ENCODE results near the gene INPP4B. TPM values are rescaled to one million over a fixed set of nuclear protein-coding genes. Genes with fewer than 3 reads are reported as not detected.

INPP4B gene
- total RNA-seq, 1 experiment from 2014 or later, result 16.1 TPM

DNA sequence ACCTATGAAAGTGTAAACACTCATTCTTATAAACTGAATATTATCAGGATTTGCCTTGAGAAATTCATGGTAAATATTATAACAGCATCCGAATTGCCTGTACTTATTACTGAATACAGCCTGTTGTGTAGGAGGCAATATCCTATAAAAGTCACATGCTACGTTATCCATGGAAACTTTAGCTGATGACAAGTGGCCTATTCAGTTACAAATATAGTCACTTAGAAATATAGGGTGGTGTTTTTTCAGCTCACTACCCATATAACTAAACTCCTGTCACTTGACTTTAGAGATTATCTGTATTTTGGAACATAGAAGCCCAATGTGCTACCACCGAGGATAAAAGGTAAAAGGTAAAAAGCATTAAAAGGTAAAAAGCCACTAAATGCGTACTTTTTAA is 493.4 kb downstream of the INPP4B start:
- no peak for DNase-seq (ENCODE audit: low read depth)

DNA sequence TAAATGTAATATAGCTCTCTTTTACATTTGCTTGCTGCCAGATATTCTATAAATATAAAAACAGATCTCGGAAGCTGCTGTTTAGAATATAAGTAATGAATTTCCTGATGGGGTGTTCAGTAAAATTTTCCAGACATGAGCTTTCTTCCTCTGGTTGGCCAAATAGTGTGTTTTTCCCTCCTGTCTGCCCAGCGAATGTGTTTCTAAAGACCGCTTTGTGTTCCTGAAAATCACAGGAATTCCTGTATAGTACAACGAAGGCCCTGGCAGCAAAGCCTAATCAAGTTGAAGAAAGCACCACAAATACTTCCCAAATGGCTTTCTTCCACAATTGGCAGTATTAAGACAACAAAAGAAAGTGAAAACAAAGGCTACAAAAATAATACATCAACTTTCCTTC is 494.1 kb downstream of the INPP4B start:
- no peak for DNase-seq (ENCODE audit: low read depth)

DNA sequence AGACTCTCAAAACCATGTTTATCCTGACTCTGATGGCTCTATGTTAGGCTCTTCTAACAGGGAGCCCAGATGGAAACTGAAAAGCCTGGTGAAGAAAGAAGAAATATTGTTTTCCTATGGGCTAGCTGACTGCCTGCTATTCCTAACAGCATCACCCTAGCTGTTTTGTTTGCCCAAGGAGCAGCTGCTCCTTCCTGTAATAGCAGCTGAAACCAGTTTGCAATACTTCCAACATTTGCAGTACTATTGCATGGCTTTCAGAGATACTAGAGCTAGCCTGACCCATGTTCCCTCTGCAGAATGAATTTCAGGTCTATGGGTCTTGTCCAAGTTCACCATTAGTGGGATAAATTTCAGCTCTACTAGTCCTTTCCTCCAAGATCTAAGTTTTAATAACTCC is 495.2 kb downstream of the INPP4B start:
- no peak for DNase-seq (ENCODE audit: low read depth)

DNA sequence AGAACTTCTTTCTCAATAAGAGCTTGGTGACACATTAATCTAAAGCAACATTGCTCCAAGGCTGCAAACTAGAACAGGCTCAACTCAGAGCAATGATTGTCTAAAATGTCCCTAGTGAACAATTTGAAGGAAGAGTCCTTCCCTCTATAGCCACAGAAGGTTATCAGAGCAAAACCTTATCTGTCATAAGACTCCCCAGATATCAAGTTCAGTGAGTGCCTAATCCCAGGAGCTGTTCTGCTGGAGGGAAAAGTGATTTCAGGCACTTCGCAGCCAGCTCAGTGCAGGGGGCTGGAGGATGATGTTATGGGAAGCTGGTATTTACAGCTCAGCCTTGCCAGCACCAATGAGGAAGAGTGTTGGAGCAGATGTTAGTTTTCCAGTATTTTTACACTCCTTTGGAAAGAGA is 497.5 kb downstream of the INPP4B start:
- no peak for DNase-seq (ENCODE audit: low read depth)

DNA sequence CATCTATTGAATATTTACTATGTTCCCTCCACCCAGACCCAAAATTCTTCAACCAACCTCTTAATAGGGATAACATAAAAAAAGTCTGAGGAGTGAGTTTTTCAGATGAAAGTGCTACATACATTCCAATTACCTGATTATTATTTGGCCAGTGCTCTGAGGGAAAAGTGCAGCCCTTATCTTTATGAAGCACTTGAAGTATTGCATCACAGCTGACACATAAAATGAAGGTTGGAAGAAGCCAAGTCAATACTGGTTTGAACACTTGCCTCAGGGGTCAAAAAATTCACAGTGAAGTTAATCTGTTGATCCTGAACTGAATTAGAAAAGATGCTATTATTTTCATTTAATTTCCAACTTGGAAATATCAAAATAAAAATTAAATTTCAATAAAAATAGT is 498.9 kb downstream of the INPP4B start:
- peak; percentile 51 for DNase-seq (ENCODE audit: low read depth)

DNA sequence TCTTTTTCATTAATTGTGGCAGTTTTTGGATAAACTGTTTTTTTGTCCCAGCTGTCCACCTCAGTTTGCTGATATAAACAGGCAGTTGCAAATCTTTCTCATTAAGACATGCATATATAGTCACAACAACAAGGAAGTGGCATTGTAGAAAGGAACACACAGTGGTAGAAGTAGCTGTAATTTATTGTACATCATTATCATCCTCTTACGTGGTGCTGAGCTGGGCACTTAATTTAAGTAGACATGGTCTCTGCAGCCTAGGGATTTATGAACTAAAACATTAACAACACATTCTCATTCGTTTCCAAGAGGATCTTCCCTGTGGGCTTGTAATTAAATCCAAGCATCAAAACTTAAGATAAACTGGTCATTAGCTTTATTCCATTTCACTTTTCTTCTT is 500.2 kb downstream of the INPP4B start:
- no peak for DNase-seq (ENCODE audit: low read depth)

DNA sequence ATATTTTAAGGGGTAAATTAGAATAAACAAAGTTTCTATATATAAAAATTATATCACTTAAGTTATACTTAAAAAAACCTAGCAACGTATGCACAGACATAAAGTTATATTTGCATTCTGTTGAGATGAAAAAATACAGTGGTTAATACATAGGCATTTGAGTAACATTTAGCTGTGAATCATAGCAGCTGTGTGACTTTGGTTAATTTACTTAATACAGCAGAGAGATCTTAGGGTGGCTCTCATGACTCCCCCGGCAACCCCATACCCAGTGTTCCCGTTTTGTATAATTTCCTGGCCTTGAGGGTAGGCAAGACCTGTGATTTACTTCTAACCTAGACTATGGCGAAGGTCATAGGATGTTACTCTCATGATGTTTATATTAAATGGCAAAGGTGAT is 504.8 kb downstream of the INPP4B start:
- no peak for DNase-seq (ENCODE audit: low read depth)

DNA sequence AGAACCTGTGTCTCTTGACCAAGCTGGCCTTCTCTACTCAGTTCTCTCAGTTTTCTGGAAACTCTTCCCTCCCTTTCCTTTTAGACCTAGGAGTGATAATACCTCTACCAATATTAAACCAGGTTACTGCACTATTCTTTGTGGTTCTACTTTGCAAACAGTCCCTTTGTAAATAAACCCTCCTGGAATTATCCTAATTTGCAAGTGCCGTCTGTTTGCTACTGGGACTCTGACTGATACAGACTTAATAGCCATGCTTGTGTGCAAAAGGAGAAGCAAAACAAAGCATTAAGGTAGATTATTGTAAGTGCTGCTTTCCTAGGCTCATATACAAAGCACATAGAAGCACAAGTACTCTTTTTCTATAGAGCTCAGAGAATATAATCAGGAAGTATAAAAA is 507.0 kb downstream of the INPP4B start:
- DNase-seq (ENCODE audit: low read depth), result no peak

DNA sequence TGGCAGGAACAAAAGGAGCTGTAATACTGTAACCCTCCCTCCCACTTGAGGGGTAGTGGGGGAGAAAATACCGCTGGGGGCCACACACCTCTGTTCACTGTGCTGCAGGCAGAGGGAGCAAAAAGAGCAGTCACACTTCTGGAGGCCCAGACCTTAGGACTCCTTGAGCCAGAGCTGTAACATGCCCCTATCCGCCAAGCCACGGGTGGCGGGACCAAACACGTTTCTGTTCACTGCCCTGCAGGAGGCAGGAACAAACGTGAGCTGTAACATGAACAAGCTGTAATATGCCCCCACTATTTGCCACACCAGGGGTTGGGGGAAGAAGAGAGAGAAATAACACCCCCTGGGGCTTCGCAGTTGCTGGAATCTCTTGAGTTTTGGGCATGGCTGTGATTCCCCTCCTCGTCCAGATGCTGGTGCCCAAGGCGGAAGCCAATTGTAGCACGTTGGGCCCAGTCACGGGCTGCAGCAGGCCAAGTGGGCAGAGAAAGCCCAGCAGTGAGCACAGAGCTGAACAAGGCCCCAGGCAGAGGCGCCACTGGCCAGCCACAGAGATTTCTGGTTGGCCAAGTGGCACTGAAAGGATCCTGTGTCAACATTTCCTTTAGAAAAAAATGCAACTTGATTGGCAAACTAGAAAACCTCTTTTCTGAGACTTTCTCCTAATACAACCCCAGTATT is 509.7 kb downstream of the INPP4B start:
- no peak for DNase-seq (ENCODE audit: low read depth)

DNA sequence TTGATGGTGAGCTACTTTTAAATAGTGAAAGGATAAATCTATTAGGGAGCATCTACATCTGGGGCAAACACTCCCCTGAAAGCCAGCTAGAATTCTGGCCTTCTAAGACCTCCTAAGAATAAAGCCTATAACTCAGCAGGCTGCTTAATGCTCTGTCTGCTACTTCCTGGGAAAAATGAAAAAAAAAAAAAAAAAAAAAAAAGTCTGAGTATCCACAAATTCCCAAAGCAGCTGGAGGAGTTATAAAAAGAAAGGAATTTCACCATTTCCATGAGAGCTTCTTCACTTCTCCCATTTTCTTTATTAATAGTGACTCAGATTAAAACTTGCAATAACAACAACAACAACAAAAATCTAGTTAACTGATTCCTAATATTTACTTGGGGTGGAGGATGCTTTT is 511.2 kb downstream of the INPP4B start:
- no peak for DNase-seq (ENCODE audit: low read depth)

DNA sequence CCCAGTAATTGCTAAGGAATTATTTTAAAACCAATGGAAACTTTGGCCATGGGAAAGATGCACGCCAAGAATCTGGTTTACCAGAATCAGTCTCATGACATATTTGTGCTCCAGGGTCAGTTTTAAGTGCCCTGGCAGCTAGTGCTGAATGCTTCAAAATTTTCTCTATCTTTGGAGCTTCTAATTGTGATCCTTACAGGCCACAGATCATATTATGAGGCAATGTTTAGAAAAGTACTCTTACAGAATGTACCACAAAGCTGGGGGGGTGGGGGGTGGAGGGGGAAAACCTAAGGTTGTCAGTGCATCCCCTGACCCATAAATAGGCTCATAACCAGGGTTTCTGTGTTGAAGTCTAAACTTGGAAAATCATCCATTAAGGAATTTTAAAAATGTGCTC is 514.5 kb downstream of the INPP4B start:
- peak; percentile 36 for DNase-seq (ENCODE audit: low read depth)

DNA sequence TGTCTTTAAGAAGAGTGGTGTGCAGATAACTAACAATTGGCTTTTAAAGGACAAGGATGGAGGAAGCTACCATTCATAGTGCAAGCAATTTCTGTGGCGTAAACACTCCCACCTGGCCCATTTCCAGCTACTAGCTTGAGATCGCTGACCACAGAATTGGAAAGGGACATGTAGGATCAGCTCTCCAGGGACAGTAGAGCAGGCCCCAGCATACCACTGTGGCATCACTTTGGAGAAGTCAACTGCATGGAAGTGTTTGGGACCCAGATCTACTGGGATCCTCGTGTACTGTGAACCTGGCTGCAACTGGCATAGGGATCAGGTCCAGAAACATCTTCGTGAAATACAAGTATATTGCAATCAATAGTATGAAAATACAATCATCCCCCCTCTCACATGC is 515.0 kb downstream of the INPP4B start:
- DNase-seq (ENCODE audit: low read depth), result peak; percentile 24

DNA sequence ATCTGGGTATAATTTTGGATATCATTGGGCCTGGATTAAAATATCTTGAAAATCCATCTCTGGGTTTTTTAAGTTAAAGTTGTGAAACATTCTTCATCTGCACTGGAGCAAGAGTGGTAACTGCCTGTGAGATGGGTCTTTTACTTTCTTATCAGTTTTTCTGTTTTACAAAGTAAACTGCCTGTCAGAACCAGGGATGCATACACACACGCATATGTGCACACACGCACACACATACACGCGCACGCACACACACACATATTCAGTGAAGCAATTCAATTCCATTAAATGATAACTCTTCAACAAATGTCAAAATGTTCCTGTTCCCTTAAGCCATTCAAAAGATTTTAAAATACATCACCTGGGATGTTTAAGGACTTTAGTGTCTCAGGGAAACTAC is 515.8 kb downstream of the INPP4B start:
- DNase-seq (ENCODE audit: low read depth), result no peak

DNA sequence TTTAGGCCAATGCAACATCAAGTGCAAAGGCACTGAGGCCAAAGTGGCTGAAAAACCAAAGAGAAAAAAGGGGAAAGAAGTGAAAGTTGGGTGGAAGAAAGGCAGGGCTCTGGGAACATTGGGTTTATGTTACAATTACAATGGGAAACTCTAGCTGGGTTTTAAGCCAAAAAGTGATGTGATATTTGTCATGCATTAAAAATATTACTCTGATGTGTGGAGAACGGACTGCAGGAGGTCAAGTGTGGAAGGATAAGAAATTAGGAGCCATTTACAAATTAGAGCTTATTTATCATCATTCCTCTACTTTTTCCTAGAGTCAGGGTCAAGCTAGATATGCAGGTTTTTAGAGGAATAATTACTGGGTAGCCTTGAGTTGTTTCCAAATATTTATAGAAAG is 516.8 kb downstream of the INPP4B start:
- no peak for DNase-seq (ENCODE audit: low read depth)

DNA sequence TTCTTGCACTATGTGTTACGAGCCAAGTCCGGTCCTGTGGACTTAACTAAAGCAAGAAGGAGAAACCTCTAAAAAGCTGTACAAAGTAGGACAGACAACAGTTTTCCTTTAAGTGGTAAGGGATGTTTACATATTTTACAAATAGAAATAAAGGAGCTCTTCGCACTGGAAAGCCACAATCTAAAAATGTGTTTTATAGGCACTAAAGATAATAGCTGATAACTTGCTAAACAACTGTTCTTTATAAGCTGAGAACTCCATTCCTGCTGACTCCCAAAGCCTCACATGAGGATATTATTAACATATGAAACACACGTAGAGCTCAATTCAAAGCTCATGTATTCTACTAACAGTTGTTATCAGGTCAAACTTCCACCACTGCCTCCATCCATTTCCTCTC is 519.9 kb downstream of the INPP4B start:
- no peak for DNase-seq (ENCODE audit: low read depth)

DNA sequence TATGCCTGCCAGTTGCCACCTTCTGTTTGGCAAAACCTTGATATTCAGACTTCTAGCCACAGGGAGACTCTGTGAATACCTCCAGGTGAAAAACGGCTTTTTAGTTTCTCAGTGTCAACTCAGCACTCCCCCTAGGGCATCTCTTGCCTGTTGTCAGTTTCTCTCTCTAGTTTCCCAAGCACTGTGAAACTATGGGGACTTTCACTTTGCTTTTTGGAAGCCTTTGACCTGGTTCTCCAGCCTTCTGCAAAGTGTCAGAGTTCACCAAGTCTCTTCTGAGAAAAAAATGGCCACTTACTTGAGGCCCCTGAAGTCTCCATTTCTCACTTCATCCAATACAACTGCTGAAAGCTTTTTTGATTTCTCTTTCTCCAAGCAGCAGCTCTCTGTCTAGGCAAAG is 521.5 kb downstream of the INPP4B start:
- DNase-seq (ENCODE audit: low read depth), result no peak

DNA sequence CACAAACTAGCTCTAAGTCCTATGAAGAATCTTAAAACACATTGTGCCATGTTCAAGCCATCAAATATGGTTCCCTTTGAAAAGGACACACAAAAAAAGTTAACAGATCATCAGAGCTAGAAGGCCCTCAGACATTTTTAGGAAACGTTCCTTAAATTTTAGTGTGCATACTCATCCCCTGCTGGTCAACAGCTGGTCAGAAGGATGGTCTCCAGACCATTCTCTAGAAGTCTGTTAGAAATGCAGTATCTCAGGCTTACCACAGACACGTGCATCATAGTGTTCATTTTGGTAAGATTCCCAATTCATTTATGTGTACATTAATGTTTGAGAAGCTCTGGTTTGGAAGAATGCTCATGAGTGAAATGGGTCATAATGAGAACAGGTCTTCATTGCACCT is 523.1 kb downstream of the INPP4B start:
- DNase-seq (ENCODE audit: low read depth), result no peak

DNA sequence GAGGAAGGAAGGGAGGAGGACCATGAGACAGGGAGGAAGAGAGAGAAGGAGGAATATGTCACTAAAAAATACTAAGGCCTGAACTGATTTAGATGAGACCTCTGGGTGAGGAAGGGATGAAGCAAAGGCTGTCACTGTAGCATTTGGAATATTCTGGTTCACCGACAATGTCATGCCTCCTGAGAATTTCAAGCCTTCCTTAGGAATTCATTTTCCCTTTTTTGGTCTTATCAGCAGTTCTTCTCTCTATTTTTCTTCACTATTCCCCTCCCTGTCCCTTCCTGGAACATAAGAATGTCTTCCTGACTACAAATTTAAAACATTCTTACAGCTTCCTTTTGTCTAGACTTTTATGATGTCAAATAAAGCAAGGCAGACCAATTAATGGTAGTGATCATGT is 527.8 kb downstream of the INPP4B start:
- no peak for DNase-seq (ENCODE audit: low read depth)

DNA sequence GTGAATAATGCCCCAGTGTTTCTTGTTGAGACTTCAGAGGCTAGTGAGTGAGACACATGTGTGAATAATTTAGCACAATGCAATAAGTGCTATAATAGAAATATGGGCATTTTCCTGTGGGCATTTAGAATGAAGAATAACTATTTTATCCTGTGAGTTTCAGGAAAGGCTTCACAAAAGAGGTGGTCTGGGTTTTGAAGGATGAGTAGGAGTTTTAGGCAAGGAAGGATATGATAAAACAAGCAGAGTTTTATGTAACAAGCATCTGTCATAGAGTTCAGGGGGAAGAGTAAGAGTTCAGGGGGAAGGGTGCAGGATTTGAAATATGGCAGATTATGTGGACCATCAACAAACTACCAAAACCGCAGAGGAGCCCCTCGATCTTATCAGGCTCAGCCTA is 529.2 kb downstream of the INPP4B start:
- DNase-seq (ENCODE audit: low read depth), result no peak

DNA sequence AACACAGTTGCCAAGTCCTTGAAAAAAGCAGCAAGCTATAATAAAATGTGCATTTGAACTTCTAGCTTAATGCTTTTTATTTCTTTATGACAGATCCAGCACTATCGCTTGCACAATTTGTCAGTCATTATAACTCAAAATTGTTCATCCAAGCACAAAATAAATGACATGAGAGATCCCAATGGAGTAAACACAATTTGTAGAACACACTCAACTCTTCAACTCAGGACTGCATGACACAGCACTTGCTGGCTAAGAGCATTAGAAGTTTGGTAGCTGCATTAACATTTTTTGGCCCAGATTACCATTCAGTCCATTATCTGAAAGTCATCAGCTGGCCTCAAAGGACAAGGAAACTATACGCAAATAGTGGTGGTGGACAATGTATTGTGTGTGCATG is 530.1 kb downstream of the INPP4B start:
- DNase-seq (ENCODE audit: low read depth), result no peak

DNA sequence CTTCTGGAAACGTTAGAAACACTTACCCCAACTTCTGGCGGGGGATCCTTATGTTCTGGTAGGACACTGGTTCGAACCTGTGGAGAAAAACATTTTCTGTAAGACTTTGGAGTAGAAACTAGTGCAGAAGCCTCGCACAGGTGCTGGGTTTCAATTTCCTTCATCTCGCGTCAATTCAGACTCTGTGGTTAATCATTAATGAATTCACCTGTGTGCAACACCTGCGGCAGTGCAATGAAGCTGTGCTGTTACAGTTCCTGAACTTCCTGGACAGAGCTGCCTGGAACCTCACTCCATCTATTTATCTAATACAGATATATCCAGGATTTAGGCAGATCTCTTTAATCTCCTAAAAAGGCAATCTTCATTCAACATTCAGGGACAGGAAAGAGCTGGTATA is 531.4 kb downstream of the INPP4B start:
- DNase-seq (ENCODE audit: low read depth), result no peak

DNA sequence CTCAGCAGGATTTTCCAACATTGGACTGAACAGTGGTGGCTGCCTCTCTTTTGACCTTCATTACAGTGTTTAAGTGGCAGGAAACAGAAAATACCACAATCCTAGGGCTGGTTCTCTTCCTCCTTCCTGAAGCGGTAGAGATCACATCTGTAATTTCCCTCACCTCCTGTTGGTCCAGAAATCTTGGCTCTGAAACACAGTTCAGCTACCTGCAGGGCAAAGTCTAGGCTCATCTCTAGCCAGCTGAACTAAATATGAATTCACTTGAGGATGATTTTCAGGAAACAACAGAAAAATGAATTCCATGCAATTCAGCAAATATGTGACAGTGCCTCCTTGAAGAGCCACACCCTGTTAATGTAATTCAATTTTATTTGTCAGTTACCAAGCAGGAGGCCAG is 531.9 kb downstream of the INPP4B start:
- no peak for DNase-seq (ENCODE audit: low read depth)

DNA sequence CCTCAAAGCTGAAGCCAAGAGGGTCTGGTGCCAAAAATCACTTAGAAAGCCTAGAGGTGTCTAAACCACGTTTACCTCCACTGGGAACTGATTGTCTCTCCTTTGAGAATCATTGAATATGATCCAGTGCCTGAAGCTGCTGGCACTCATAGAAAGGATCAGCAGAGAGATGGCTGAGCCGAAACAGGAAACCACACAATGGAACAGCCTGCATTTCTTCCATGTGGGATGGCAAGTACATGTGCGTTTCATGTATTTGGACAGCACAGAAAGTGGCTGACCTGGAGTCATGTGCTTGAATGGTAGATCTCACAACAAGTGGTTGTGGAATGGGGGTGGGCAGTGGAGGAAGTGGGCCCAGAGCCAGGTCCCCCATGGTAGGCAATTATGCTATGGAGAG is 533.7 kb downstream of the INPP4B start:
- no peak for DNase-seq (ENCODE audit: low read depth)

DNA sequence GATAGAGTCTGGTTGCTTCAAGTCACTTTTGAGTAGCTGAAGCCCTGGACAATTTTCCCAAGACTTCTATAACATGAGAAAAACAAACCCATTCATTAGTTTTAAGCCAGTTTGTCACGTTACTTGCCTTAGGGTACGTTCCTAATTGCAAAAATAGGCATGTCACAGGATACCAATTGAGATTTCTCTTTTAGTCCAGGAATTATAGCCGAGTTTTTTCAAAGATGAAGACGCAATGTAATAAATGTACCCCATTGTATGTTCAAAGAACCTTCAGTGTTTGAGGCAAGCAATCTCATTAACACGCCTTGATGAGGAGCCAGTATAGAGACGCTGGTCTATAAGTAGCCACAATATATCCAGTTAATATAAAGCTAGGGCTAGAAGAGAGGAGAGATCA is 534.2 kb downstream of the INPP4B start:
- no peak for DNase-seq (ENCODE audit: low read depth)

DNA sequence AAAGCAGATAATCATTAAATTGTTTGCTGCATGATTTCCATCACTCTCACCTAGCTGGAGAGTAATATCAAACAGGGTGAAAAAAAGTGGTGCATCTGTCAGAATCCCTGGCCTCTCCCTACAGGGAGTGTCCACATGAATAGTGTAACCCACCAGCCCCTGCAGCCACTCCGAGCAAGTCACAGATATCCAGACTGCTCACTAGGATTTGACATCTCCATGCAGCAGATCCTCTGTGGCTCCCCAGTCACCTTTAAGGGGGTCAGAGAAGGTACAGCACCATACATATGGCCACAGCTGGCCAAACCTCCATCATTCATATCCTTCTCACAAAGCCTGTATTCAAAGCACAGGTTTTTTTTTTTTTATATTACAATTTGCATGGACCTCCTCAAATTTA is 536.3 kb downstream of the INPP4B start:
- no peak for DNase-seq (ENCODE audit: low read depth)

Measured in M059J (cell line).